Kidney (tissue), 14 donors: ENCODE results near the gene ARSI. TPM values are rescaled to one million over a fixed set of nuclear protein-coding genes. Genes with fewer than 3 reads are reported as not detected.

Experiments used
- DNase-seq, 5 donors: peaks; one replicate each; pipeline ENCODE4 v3.0.0-alpha.2; 2013 to 2020
- FAIRE-seq: peaks from 2 replicates; lab custom pipeline; 2012; peaks lifted over from hg19 to GRCh38; lab: Jason Lieb, UNC
- H3K27ac ChIP-seq, 2 donors: one replicate each; pipeline ENCODE4 v1.7.0; 2013; ENCODE audit warnings: low read depth in 2 of 2, low read length in 2 of 2, inconsistent platforms in 1 of 2
- H3K27me3 ChIP-seq: one replicate; pipeline ENCODE4 v1.7.1; 2013; ENCODE audit warnings: low read length, inconsistent platforms; ENCODE audit not compliant: control insufficient read depth, insufficient read depth
- H3K36me3 ChIP-seq, 3 donors: one replicate each; pipeline versions ENCODE4 v1.7.0 to v1.7.1; 2013; ENCODE audit warnings: low read length in 3 of 3, control low read depth in 1 of 3, inconsistent platforms in 1 of 3; ENCODE audit not compliant: insufficient read depth in 3 of 3, control insufficient read depth in 2 of 3
- H3K4me1 ChIP-seq, 3 donors: one replicate each; pipeline versions ENCODE4 v1.7.0 to v1.7.1; 2013; ENCODE audit warnings: low read length in 3 of 3, inconsistent platforms in 1 of 3, low read depth in 1 of 3; ENCODE audit not compliant: control insufficient read depth in 2 of 3, insufficient read depth in 2 of 3
- H3K4me3 ChIP-seq, 3 donors: one replicate each; pipeline versions ENCODE4 v1.7.0 to v1.8.1; 2013; ENCODE audit warnings: low read length in 3 of 3, control low read depth in 1 of 3, inconsistent platforms in 1 of 3
- H3K9ac ChIP-seq, 3 donors: one replicate each; pipeline versions ENCODE4 v1.7.0 to v1.7.1; 2013; ENCODE audit warnings: low read length in 3 of 3, control low read depth in 1 of 3, inconsistent platforms in 1 of 3
- H3K9me3 ChIP-seq, 3 donors: one replicate each; pipeline versions ENCODE4 v1.7.0 to v1.7.1; 2013; ENCODE audit warnings: low read length in 3 of 3, control low read depth in 1 of 3, inconsistent platforms in 1 of 3; ENCODE audit not compliant: control insufficient read depth in 2 of 3, insufficient read depth in 1 of 3
- intact Hi-C: fragments of 100-400 bp; cut with DNase I; formaldehyde crosslinking; loops from one replicate; pipeline ENCODE4 v1.11.1; 2022
- polyA plus RNA-seq: library from polyadenylated mRNA; stranded (reverse); fragments of 350-450 nt; fragmentation: Illumina TruSeq; extraction: RNeasy Lipid Tissue Mini Kit (QIAGEN cat#74804); gene quantifications from one replicate; pipeline ENCODE4 v1.2.3, GENCODE V29; 2014; ENCODE audit warnings: low read depth, low replicate concordance; ENCODE audit not compliant: insufficient read depth
- total RNA-seq: library from RNA; stranded (reverse); fragmentation: NEBNext Ultra II Directional; extraction: Animal tissue kit (Norgen Biotek cat#: 25700); gene quantifications from one replicate; pipeline ENCODE4 v1.2.1, GENCODE V29; 2021
- TF ChIP-seq, protein P1 (sequence below): IDR thresholded peaks from 3 replicates; pipeline ENCODE4 v1.5.1; 2012; ENCODE audit warnings: mild to moderate bottlenecking, moderate library complexity, borderline replicate concordance; ENCODE audit not compliant: insufficient read depth; ENCODE audit errors: extremely low read depth
- donor health status: control.
- donor health status: control.
- donor health status: control.
- donor health status: control.
- donor health status: control.
- donor health status: DM: yes; HTN: yes; CAD: no.
- donor health status: Normal renal cell carcinoma (clear cell type).

ARSI gene
- total and polyA plus RNA-seq, 2 donors from 2014 or later: 0.57 to 1.1 TPM

GRCh38 chr5:150301170-150301505, 1.6 kb downstream of the ARSI start:
- no peak overlapping the region for H3K9ac ChIP-seq
- DNase-seq (no peak), FAIRE-seq (no peak)
- H3K36me3 ChIP-seq: no peaks in the 10 kb centered on the region
- H3K27ac ChIP-seq: no peak overlapping the region
- H3K4me1 ChIP-seq: peaks cover 3 to 9% (median 5%) of the 10 kb centered on the region in 3 donors
- intact Hi-C loops: no loop called here
- no peaks in the 10 kb centered on the region for H3K9me3 ChIP-seq
- H3K4me3 ChIP-seq: no peak overlapping the region
- H3K27me3 ChIP-seq: peaks cover 3% of the 10 kb centered on the region
- TF ChIP-seq, protein P1, sequence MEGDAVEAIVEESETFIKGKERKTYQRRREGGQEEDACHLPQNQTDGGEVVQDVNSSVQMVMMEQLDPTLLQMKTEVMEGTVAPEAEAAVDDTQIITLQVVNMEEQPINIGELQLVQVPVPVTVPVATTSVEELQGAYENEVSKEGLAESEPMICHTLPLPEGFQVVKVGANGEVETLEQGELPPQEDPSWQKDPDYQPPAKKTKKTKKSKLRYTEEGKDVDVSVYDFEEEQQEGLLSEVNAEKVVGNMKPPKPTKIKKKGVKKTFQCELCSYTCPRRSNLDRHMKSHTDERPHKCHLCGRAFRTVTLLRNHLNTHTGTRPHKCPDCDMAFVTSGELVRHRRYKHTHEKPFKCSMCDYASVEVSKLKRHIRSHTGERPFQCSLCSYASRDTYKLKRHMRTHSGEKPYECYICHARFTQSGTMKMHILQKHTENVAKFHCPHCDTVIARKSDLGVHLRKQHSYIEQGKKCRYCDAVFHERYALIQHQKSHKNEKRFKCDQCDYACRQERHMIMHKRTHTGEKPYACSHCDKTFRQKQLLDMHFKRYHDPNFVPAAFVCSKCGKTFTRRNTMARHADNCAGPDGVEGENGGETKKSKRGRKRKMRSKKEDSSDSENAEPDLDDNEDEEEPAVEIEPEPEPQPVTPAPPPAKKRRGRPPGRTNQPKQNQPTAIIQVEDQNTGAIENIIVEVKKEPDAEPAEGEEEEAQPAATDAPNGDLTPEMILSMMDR: no peak

DNA sequence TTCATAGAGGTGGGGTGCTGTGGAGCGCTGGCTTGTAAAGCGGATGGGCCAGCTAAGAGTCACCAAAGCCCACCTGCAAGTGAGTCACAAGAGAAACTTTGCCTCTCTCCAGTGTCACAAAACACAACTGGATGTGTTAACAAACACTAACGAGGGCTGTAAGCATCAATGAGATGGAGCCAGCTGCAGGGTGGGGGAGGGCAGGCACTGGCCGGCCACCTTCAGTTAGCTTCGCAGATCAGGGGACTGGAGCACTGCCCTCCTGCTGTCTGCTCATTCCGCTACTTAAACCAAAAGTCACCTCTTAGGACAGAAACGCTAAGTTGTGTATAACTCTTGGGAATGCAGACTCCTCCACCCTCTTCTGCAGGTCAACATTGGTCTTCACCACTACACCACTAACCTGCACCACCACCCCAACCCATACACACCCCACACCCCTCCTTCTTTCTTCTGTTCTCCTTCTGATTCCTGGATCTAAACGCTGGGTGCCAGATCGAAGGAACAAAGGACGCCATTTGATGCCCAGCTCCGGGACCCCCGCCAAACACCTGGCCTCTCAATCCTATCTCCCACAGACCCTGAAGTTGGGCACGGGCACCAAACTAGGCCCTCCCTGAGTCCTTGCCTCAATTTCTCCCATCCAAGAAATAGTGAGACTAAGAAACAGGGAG, 2.1 kb downstream of the ARSI start:
- Histone ChIP-seq H3K27ac (no peak overlapping the region), H3K9ac (no peak overlapping the region), H3K4me1 (peaks cover 3 to 9% (median 5%) of the 10 kb centered on the region in 3 donors), H3K4me3 (no peak overlapping the region), H3K36me3 (no peaks in the 10 kb centered on the region), H3K27me3 (peaks cover 3% of the 10 kb centered on the region), H3K9me3 (no peaks in the 10 kb centered on the region)
- DNase-seq: no peak
- intact Hi-C loops: no loop called here
- TF ChIP-seq, protein P1: no peak
- FAIRE-seq: no peak

DNA sequence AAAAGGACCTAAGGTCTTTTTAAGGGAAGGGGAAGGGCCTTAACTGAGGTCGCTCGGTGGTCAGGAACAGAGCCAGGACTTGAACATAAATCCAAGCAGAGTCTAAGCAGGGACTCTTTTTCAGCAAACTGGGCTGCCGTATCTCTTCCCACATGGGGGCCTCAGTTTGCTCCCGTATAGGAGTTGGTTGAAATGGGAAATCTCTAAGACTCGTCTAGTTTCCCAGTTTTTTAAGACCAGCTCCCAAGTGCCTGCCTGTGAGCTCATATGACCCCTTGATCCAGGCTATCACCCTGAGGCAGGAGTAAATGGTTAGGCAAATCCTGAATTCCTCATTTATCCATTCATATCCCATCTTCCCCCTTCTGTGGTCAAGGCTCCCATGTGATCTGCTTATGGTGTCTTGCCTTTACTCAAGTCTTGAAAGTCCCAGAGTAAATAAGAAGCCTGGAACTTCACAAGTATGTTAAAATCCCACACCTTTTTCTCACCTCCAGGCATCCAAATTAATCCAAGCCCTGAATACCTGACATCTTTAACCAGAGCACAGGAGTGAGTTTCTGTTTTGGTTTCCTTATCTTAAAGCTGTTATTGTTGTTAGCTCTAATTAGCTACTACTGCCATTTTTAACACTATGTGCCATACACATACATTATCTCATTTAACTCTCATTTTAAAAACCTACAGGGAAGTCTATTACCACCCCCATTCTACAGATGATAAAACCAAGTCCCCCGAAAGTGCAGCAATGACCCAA, 3.0 kb downstream of the ARSI start:
- Histone ChIP-seq H3K9ac (no peak overlapping the region), H3K4me3 (no peak overlapping the region), H3K36me3 (no peaks in the 10 kb centered on the region), H3K9me3 (no peaks in the 10 kb centered on the region), H3K27me3 (peaks cover 3% of the 10 kb centered on the region), H3K27ac (no peak overlapping the region), H3K4me1 (peaks cover 3 to 13% (median 5%) of the 10 kb centered on the region in 3 donors)
- TF ChIP-seq, protein P1: no peak
- intact Hi-C loops: no loop called here
- FAIRE-seq (no peak), DNase-seq (peak in 1 of 5 donors; percentile 76)
